ENCODE results near the gene LILRB1. TPM values are rescaled to one million over a fixed set of nuclear protein-coding genes. Genes with fewer than 3 reads are reported as not detected.

Gene LILRB1
- total RNA-seq, 1 experiment from 2014 or later = not detected

GRCh38 chr19:54606230-54606629 lies 24.1 kb upstream of the LILRB1 start:
- Histone ChIP-seq H3K4me3 (ENCODE audit: low read length) (no peak overlapping the region), H4K20me1 (ENCODE audit: low read length) (no peaks in the 10 kb centered on the region), H2AFZ (ENCODE audit: low read length) (no peak overlapping the region), H3K4me2 (ENCODE audit: low read length) (no peak overlapping the region), H3F3A (ENCODE audit: low read length, unreplicated experiment) (no peaks in the 10 kb centered on the region), H3K4me1 (ENCODE audit: insufficient read depth, low read length) (no peaks in the 10 kb centered on the region), H3K27ac (ENCODE audit: low read length) (no peak overlapping the region), H3K9me2 (replicated peaks; ENCODE audit: low read length) (no peaks in the 10 kb centered on the region), H3K36me3 (ENCODE audit: low read depth, low read length) (no peaks in the 10 kb centered on the region), H3K9me3 (ENCODE audit: low read length) (no peaks in the 10 kb centered on the region), H3K27me3 (ENCODE audit: low read length) (peaks cover 95% of the 10 kb centered on the region), H3K9ac (ENCODE audit: low read length) (no peak overlapping the region), H3K79me2 (ENCODE audit: low read length) (no peaks in the 10 kb centered on the region)
- CTCF ChIA-PET = no interaction called here
- POLR2A ChIA-PET (ENCODE audit: unreplicated experiment) = no interaction called here
- DNase-seq (no peak), ATAC-seq (no peak)
- intact Hi-C loops (cut with micrococcal nuclease) = no loop called here
- no TSS peak for BruUV-seq (replicated peaks)
- TF ChIP-seq EZH2phosphoT487 (IDR thresholded peaks at IDR 0.05; ENCODE audit: borderline replicate concordance, low read length) (no peak), CTCF (conservative IDR thresholded peaks at IDR 0.05; ENCODE audit: low read depth, low read length) (no peak), EZH2 (IDR thresholded peaks at IDR 0.05; ENCODE audit: low read length, unreplicated experiment) (no peak)

- no peak for TF ChIP-seq CTCF (conservative IDR thresholded peaks at IDR 0.05; ENCODE audit: low read depth, low read length)
- no peak for TF ChIP-seq EZH2phosphoT487 (IDR thresholded peaks at IDR 0.05; ENCODE audit: borderline replicate concordance, low read length)
- no peak for TF ChIP-seq EZH2 (IDR thresholded peaks at IDR 0.05; ENCODE audit: low read length, unreplicated experiment)
- BruUV-seq (replicated peaks) = no TSS peak
- Histone ChIP-seq H3K4me3 (ENCODE audit: low read length) (no peak overlapping the region), H2AFZ (ENCODE audit: low read length) (no peak overlapping the region), H3F3A (ENCODE audit: low read length, unreplicated experiment) (no peaks in the 10 kb centered on the region), H3K9ac (ENCODE audit: low read length) (no peak overlapping the region), H3K4me1 (ENCODE audit: insufficient read depth, low read length) (no peaks in the 10 kb centered on the region), H3K9me2 (replicated peaks; ENCODE audit: low read length) (no peaks in the 10 kb centered on the region), H3K9me3 (ENCODE audit: low read length) (no peaks in the 10 kb centered on the region), H3K27me3 (ENCODE audit: low read length) (peaks cover 93% of the 10 kb centered on the region), H3K4me2 (ENCODE audit: low read length) (no peak overlapping the region), H3K36me3 (ENCODE audit: low read depth, low read length) (no peaks in the 10 kb centered on the region), H3K27ac (ENCODE audit: low read length) (no peak overlapping the region), H4K20me1 (ENCODE audit: low read length) (no peaks in the 10 kb centered on the region), H3K79me2 (ENCODE audit: low read length) (no peaks in the 10 kb centered on the region)
- POLR2A ChIA-PET (ENCODE audit: unreplicated experiment) = no interaction called here
- ATAC-seq (no peak), DNase-seq (no peak)
- intact Hi-C loops (cut with micrococcal nuclease) = no loop called here
- CTCF ChIA-PET = no interaction called here
These were observed 23.1 kb upstream of the LILRB1 start for GRCh38 chr19:54606891-54607784.

DNA sequence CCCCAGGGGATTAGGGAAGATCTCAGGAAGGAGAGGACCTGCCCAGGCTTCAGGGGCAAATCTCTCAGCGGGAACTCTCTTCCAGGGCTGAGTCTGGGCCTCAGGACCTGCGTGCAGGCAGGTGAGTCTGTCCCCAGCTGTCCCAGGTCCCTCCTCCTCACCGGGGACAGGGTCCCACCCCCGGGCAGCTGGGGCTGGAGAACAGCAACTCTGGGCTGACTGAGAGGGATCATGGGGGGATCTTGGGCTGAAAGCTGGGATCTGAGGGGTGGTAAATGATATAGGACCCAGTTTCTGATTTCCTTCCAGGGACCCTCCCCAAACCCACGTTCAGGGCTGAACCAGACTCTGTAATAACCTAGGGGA lies 22.5 kb upstream of the LILRB1 start:
- Histone ChIP-seq H3K79me2 (ENCODE audit: low read length) (no peaks in the 10 kb centered on the region), H4K20me1 (ENCODE audit: low read length) (no peaks in the 10 kb centered on the region), H3K4me2 (ENCODE audit: low read length) (no peak overlapping the region), H2AFZ (ENCODE audit: low read length) (no peak overlapping the region), H3F3A (ENCODE audit: low read length, unreplicated experiment) (no peaks in the 10 kb centered on the region), H3K9ac (ENCODE audit: low read length) (no peak overlapping the region), H3K4me3 (ENCODE audit: low read length) (no peak overlapping the region), H3K9me2 (replicated peaks; ENCODE audit: low read length) (no peaks in the 10 kb centered on the region), H3K4me1 (ENCODE audit: insufficient read depth, low read length) (no peaks in the 10 kb centered on the region), H3K27me3 (ENCODE audit: low read length) (peaks cover 87% of the 10 kb centered on the region), H3K9me3 (ENCODE audit: low read length) (no peaks in the 10 kb centered on the region), H3K27ac (ENCODE audit: low read length) (no peak overlapping the region), H3K36me3 (ENCODE audit: low read depth, low read length) (no peaks in the 10 kb centered on the region)
- intact Hi-C loops (cut with micrococcal nuclease) = no loop called here
- ATAC-seq (no peak), DNase-seq (no peak)
- ChIA-PET CTCF (no interaction called here), POLR2A (ENCODE audit: unreplicated experiment) (no interaction called here)
- TF ChIP-seq EZH2phosphoT487 (IDR thresholded peaks at IDR 0.05; ENCODE audit: borderline replicate concordance, low read length) (no peak), CTCF (conservative IDR thresholded peaks at IDR 0.05; ENCODE audit: low read depth, low read length) (no peak), EZH2 (IDR thresholded peaks at IDR 0.05; ENCODE audit: low read length, unreplicated experiment) (no peak)
- BruUV-seq (replicated peaks) = no TSS peak
